Astrocyte of the cerebellum (primary cell): Measurements from ENCODE around the gene SERPINA12.

ENCODE experiments used
- DNase-seq: peaks from one replicate; pipeline ENCODE4 v3.0.0-alpha.2; 2011; ENCODE audit warnings: low read depth
- H3K4me3 ChIP-seq: 2 replicates; pipeline ENCODE4 v1.5.1; 2011; ENCODE audit warnings: mild to moderate bottlenecking, low read depth, low read length, moderate library complexity
- CTCF ChIP-seq: IDR thresholded peaks from 2 replicates; pipeline ENCODE4 v1.5.1; 2012; ENCODE audit warnings: low read length, low read depth, moderate library complexity, mild to moderate bottlenecking; ENCODE audit errors: missing control alignments
- in situ Hi-C: cut with HindIII; loops from 2 replicates; pipeline ENCODE4 v1.10.0; 2017; ENCODE audit warnings: low sequenced_read_pairs

Gene SERPINA12

GRCh38 chr14:94480809-94481208 is 28.5 kb downstream of the SERPINA12 start:
- no peak for TF ChIP-seq CTCF

GRCh38 chr14:94478420-94478819 is 30.8 kb downstream of the SERPINA12 start:
- no peak for DNase-seq
- no peak for TF ChIP-seq CTCF
- no peak overlapping the region for H3K4me3 ChIP-seq
- in situ Hi-C loops: no loop called here

More at GRCh38 chr14:94480809-94481208, 28.5 kb downstream of the SERPINA12 start:
- in situ Hi-C loops: no loop called here
- DNase-seq: no peak
- H3K4me3 ChIP-seq: no peak overlapping the region

GRCh38 chr14:94476023-94476422 is 33.2 kb downstream of the SERPINA12 start, which contains the start of gene SERPINA9:
TSS of gene SERPINA9 (minus strand) at chr14:94476197. CDS start at chr14:94469840, 6,357 bp downstream.
- DNase-seq: no peak
- TF ChIP-seq CTCF: no peak
- H3K4me3 ChIP-seq: no peak within 1 kb of the TSS
- in situ Hi-C loops: no loop called here

- in situ Hi-C loops: no loop called here
- peak; percentile 43 for DNase-seq
- no peak overlapping the region for H3K4me3 ChIP-seq
- TF ChIP-seq CTCF: no peak
Observed at GRCh38 chr14:94474581-94475031, 34.7 kb downstream of the SERPINA12 start.

GRCh38 chr14:94473666-94474410 is 35.4 kb downstream of the SERPINA12 start:
- in situ Hi-C loops: no loop called here
- no peak for DNase-seq
- TF ChIP-seq CTCF: no peak
- H3K4me3 ChIP-seq: no peak overlapping the region

GRCh38 chr14:94472842-94473241 is 36.4 kb downstream of the SERPINA12 start:
- no peak overlapping the region for H3K4me3 ChIP-seq
- no peak for DNase-seq
- TF ChIP-seq CTCF: no peak
- in situ Hi-C loops: no loop called here
